Measurements from ENCODE around the gene CLCA2.

GRCh38 chr1:86491171-86491950 is 67.4 kb downstream of the CLCA2 start:
- TF ChIP-seq, protein P1, sequence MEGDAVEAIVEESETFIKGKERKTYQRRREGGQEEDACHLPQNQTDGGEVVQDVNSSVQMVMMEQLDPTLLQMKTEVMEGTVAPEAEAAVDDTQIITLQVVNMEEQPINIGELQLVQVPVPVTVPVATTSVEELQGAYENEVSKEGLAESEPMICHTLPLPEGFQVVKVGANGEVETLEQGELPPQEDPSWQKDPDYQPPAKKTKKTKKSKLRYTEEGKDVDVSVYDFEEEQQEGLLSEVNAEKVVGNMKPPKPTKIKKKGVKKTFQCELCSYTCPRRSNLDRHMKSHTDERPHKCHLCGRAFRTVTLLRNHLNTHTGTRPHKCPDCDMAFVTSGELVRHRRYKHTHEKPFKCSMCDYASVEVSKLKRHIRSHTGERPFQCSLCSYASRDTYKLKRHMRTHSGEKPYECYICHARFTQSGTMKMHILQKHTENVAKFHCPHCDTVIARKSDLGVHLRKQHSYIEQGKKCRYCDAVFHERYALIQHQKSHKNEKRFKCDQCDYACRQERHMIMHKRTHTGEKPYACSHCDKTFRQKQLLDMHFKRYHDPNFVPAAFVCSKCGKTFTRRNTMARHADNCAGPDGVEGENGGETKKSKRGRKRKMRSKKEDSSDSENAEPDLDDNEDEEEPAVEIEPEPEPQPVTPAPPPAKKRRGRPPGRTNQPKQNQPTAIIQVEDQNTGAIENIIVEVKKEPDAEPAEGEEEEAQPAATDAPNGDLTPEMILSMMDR (IDR thresholded peaks at IDR 0.05; ENCODE audit: poor library complexity, severe bottlenecking): no peak
- TF ChIP-seq POLR2AphosphoS5 (IDR thresholded peaks at IDR 0.05) (no peak), REST (IDR thresholded peaks at IDR 0.05; ENCODE audit: borderline replicate concordance) (no peak)

All from neural cell (in vitro differentiated cells).